HL-60 (cell line): ENCODE measurements around the gene C6orf58.
A peak's percentile ranks its signal among the peaks of the same experiment; 100 is the strongest.

Experiments
- DNase-seq, 2 experiments: peaks; one replicate each; pipeline ENCODE4 v3.0.0-alpha.2; 2010 to 2020; ENCODE audit warnings: low read depth in 1 of 2, low spot score in 1 of 2
- H3K27ac ChIP-seq: fragments of 250-450 bp; sonication (Bioruptor Pico); replicated peaks from 2 replicates; pipeline ENCODE4 v1.5.1; 2020; ENCODE audit warnings: mild to moderate bottlenecking, moderate library complexity
- H3K27me3 ChIP-seq: fragments of 250-450 bp; sonication (Bioruptor Pico); 2 replicates; pipeline ENCODE4 v1.5.1; 2021; ENCODE audit warnings: mild to moderate bottlenecking, moderate library complexity; ENCODE audit not compliant: insufficient read depth, poor library complexity, severe bottlenecking
- H3K4me3 ChIP-seq: replicated peaks from 2 replicates; pipeline ENCODE4 v1.5.1; 2011; ENCODE audit warnings: mild to moderate bottlenecking, control low read depth, low read length; ENCODE audit not compliant: insufficient read depth
- CTCF ChIP-seq: IDR thresholded peaks from one replicate; pipeline ENCODE4 v1.5.1; 2011; ENCODE audit warnings: low read length, control low read depth, inconsistent platforms; ENCODE audit not compliant: insufficient read depth
- GABPA ChIP-seq: IDR thresholded peaks from 2 replicates; pipeline ENCODE4 v1.6.1; 2012; ENCODE audit warnings: low read depth
- POLR2AphosphoS5 ChIP-seq: IDR thresholded peaks from 2 replicates; pipeline ENCODE4 v1.6.1; 2012; ENCODE audit warnings: low read depth
- SPI1 ChIP-seq: IDR thresholded peaks from 2 replicates; pipeline ENCODE4 v1.6.1; 2012; ENCODE audit warnings: low read depth, mild to moderate bottlenecking, borderline replicate concordance
- TF ChIP-seq, protein P1 (sequence below): IDR thresholded peaks from 2 replicates; pipeline ENCODE4 v1.6.1; 2012; ENCODE audit warnings: low read depth; ENCODE audit not compliant: insufficient replicate concordance

The C6orf58 gene

DNA sequence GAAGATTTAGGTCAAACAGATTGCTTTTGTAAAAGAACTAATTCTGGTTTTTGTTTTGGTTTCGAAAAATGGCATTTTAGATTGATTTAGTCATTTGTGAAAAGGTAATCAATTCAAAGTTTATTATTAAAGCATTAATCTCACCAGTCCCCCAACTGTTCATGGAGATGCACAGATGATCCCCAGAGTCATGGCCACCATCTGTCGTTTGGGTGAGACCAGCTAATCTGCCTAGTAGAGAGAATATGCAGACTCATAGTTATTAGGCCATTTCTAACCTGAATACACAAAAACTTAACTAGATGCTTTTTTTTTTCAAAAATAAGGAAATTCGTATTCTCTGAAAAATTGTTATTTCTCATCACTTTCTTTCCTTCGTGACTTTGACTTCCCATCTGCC is 58.1 kb downstream of the C6orf58 start:
- TF ChIP-seq, protein P1, sequence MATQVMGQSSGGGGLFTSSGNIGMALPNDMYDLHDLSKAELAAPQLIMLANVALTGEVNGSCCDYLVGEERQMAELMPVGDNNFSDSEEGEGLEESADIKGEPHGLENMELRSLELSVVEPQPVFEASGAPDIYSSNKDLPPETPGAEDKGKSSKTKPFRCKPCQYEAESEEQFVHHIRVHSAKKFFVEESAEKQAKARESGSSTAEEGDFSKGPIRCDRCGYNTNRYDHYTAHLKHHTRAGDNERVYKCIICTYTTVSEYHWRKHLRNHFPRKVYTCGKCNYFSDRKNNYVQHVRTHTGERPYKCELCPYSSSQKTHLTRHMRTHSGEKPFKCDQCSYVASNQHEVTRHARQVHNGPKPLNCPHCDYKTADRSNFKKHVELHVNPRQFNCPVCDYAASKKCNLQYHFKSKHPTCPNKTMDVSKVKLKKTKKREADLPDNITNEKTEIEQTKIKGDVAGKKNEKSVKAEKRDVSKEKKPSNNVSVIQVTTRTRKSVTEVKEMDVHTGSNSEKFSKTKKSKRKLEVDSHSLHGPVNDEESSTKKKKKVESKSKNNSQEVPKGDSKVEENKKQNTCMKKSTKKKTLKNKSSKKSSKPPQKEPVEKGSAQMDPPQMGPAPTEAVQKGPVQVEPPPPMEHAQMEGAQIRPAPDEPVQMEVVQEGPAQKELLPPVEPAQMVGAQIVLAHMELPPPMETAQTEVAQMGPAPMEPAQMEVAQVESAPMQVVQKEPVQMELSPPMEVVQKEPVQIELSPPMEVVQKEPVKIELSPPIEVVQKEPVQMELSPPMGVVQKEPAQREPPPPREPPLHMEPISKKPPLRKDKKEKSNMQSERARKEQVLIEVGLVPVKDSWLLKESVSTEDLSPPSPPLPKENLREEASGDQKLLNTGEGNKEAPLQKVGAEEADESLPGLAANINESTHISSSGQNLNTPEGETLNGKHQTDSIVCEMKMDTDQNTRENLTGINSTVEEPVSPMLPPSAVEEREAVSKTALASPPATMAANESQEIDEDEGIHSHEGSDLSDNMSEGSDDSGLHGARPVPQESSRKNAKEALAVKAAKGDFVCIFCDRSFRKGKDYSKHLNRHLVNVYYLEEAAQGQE, result no peak
- no peak for TF ChIP-seq GABPA
- no peak for TF ChIP-seq POLR2AphosphoS5
- no peak for TF ChIP-seq CTCF
- no peak for TF ChIP-seq SPI1
- Histone ChIP-seq H3K27ac (no peak overlapping the region), H3K27me3 (no peaks in the 10 kb centered on the region), H3K4me3 (no peak overlapping the region)
- no peak for DNase-seq

DNA sequence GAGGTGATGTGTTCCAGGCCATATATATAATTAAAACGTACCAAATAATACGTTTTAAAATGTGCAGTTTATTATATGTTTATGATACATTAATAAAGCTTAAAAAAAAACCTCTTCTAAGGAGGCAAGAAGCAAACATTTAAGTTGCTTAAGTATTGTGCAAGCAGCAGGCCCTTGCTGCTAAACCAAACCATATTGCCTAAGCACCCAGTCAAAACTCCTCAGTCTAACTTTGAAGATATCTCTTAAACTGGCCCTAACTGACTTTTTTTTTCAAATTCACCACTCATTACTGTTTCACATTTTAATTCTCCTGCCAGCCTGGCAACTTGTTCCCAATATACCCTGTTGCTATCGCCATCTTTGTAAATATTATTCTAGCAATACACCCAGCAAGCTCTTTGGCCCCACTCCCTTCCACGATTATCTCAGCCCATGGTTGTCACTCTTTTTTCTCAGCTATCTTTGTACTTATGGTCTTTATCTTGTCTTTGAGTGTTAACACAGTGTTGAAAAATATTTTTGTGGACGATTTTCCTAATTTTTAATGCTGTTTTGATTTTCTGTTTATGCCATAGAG is 60.9 kb downstream of the C6orf58 start:
- Histone ChIP-seq H3K27me3 (no peaks in the 10 kb centered on the region), H3K4me3 (no peak overlapping the region), H3K27ac (peak overlapping the region; percentile 29; the same call in 1 of the 2 replicates)
- TF ChIP-seq SPI1, result no peak
- no peak for TF ChIP-seq GABPA
- no peak for TF ChIP-seq CTCF
- no peak for TF ChIP-seq POLR2AphosphoS5
- TF ChIP-seq, protein P1, result no peak
- peak; percentile 49 to 65 for DNase-seq
